Caki2 (cell line): ENCODE results near the gene EXOC2. TPM values are rescaled to one million over a fixed set of nuclear protein-coding genes. Genes with fewer than 3 reads are reported as not detected.
"Not testable (repeated sequence)": the region's sequence is repeated elsewhere in the genome, so short reads cannot be mapped to it uniquely, and the experiment has no call there.

ENCODE experiments used
- DNase-seq: peaks from one replicate; pipeline ENCODE4 v3.0.0-alpha.2; 2015; ENCODE audit warnings: low read depth
- in situ Hi-C: cut with HindIII; loops from 2 replicates; pipeline ENCODE4 v1.10.0; 2016; ENCODE audit warnings: low sequenced_read_pairs, low pct_unique_long_range_greater_than_20kb, mixed read lengths
- total RNA-seq: library from RNA; depleted of rRNA; stranded (reverse); fragments of >200 nt; shearing (Covaris generic); gene quantifications from 2 replicates; pipeline ENCODE4 v1.2.3, GENCODE V29; 2014; ENCODE audit warnings: low replicate concordance

EXOC2 gene
- total RNA-seq, 1 experiment from 2014 or later, result 34.7 TPM

DNA sequence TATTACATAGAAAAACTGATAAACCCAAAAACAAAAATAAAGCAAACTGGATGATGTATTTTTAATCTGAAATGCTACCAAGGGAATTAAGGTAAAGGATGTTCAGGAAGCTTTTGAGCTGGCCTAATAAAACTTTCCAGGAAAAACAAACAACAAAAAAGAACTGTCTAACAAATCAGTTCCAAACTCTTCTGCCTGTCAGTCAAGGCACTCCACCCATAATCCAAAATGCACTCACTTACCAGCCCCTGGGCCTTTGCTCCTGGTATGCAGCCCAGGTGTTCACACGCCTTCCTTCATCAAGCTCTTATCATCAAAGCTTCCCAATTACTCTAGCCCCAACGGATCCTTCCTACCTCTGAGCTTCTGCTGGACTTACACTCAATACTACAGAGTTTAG is 3.7 kb downstream of the EXOC2 start:
- in situ Hi-C loops, result no loop called here
- DNase-seq, result no peak

DNA sequence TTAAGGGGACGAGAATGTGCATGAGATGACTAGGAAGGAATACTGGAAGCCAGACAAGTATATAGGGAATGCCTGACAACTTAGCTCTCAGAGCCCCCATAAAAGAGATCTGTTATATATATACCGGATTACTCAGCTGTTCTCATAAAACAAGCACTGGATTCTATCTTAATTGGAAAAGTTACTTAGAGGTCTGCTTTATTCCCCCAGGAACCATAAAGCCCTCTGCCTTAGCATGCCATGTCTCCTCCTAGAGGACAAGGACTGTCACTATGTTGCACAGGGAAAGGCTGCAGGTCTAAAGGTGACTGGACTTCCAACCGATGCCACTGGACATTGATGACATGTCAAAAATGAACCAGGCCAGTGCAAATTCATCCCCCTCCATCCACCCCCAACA is 6.4 kb downstream of the EXOC2 start:
- in situ Hi-C loops, result no loop called here
- DNase-seq, result peak; percentile 47

DNA sequence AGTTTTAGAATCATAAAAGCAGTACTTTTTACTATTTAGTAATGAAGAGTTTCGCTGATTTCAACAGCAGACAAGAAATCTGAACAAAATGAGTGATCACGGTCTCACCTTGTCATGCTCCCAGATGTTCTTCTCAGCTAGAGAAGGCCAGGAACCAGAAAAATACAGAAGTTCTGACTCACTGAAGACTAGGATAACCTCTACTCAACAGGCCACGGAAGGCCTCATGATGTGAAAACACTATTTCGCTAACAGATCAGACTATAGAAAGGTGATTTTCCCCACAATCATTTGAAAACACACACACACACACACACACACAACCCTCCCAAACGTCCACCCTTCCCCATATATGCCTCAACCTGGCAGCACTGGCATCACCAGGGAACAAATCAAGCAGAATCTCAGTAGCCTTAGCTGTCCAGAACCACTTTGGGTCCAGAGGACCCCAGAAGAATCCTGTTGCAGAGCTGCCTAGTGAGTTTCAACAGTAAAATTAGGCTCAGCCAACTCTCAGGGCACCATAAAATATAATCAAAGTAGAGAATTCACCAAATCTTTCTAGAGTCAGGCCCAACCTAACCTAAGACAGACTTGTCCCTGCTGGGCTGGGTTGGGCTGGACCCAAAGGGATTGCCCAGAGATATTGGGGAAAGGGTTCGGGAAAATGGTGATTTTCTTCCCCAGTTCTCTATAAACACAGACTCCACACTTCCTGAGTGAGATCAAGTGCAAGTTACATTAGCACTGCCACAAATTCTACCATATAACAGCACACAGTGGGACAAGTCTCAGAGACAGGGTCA is 7.9 kb downstream of the EXOC2 start:
- DNase-seq, result no peak
- in situ Hi-C loops, result no loop called here

GRCh38 chr6:683742-684440 is 9.0 kb downstream of the EXOC2 start:
- peak; percentile 74 for DNase-seq
- in situ Hi-C loops, result no loop called here

GRCh38 chr6:680666-681340 is 12.1 kb downstream of the EXOC2 start:
- no peak for DNase-seq
- in situ Hi-C loops, result no loop called here

DNA sequence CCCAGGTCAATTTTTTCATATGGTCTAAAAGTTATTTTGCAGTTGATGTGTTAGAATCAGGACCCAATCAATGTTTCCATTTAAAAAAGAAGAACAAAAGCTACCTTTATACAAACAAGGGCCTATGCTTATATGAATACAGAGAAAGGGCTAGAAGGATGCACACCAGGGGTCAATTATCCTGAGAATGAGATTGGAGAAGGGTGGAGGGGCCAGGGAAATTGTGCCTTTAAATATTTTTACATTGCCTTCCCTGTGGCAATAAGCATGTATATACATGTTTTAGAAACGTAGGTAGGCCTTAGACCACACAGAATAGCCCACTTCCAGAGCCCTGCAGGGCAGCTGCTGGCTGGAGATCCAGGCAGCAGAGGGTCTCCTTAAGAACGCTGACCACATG is 12.7 kb downstream of the EXOC2 start:
- no peak for DNase-seq
- in situ Hi-C loops, result no loop called here

GRCh38 chr6:679282-679681 is 13.7 kb downstream of the EXOC2 start:
- no peak for DNase-seq
- in situ Hi-C loops, result no loop called here

DNA sequence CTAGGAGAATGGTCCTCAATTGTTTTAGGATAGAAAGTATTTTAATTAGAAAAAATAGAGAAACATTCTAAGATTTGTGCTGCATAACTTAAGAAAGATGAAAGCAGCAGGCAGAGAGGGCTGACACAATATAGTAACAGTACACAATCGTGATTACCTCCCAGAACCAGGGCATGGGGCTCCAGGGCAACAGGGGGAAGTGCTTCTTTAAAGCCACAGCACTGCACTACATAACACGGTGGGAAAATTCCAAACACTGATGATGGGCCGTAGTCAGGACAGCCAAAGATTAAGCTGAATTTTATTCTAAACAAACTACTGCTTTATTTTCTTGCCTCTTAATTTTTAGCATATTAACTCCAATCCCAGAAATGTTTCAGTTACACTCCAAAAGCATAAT is 14.4 kb downstream of the EXOC2 start:
- in situ Hi-C loops, result no loop called here
- no peak for DNase-seq

- DNase-seq, result no peak
- in situ Hi-C loops, result no loop called here
Observed at GRCh38 chr6:677919-678318, 15.0 kb downstream of the EXOC2 start.

DNA sequence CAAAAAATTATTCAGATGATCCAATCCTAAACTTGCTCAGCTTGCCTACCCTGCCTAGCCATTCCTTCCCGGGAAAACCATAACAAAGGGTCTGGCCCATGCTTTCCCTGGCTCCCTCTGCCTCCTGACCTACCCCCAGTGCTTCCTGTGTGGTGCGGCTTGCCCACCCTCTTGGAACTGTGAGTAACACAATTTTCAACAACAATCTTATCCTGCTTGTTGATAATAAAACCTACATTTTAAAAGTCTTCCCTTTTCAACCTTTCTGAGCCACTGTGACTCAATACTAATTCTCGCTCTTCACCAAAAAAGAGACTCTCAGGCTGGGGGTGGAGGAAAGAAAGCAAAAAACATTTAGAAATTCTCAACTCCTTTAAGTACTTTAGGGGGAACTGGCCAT is 18.0 kb downstream of the EXOC2 start:
- no peak for DNase-seq
- in situ Hi-C loops, result no loop called here

DNA sequence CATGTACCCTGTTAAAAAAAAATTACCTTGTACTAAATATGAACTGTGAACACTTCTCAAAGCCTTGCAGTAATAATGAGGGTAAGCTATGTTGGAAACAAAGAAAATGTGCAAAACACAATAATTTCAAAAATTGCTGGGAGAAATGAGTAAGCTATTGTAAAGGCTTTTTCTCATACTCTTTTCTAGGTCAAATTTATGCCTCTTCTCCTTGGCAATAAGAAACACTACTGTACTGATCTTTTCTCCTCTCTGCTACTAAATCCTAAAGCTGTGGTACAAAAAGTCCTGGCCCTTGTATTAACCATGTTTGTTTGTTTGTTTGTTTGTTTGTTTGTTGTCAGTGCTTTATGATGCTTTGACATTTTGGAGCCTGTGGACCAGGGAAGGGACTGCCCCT is 18.5 kb downstream of the EXOC2 start:
- in situ Hi-C loops, result no loop called here
- no peak for DNase-seq

- in situ Hi-C loops, result no loop called here
- no peak for DNase-seq
Observed at GRCh38 chr6:667253-667927, 25.5 kb downstream of the EXOC2 start.

DNA sequence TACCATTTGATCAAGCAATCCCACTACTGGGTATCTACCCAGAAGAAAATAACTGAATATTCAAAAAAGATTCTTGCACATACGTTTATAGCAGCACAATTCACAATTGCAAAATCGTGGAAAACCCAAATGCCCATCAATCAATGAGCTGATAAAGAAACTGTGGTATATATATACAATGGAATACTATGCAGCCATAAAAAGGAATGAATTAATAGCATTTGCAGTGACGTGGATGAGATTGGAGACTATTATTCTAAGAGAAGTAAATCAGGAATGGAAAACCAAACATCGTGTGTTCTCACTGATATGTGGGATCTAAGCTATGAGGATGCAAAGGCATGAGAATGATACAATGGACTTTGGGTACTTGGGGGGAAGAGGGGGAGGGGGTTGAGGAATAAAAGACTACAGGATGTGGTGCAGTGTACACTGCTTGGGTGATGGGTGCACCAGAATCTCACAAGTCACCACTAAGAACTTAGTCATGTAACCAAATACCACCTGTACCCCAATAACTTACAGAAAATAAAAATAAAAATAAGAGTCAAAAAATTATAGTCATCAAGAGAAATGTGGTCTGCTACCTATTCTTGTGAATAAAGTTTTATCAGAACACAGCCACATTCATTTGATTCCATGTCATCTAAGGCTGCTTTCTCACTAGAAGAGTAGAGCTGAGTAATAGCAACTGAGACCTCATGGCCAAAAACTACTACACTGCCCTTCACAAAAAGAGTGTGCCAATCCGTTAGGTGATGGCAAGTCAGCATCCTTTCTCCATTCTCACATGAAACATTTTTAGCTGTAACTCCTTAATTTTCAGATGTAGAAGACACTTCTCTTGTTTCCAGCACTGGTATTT is 27.3 kb downstream of the EXOC2 start:
- in situ Hi-C loops, result no loop called here
- DNase-seq, result no peak

- in situ Hi-C loops, DNase-seq: not testable (repeated sequence)
Observed at GRCh38 chr6:663788-664187, 29.2 kb downstream of the EXOC2 start.

- in situ Hi-C loops, result no loop called here
- DNase-seq, result peak; percentile 30
Observed at GRCh38 chr6:659716-660581, 33.0 kb downstream of the EXOC2 start.

GRCh38 chr6:658244-658643 is 34.7 kb downstream of the EXOC2 start:
- in situ Hi-C loops, result no loop called here
- no peak for DNase-seq

GRCh38 chr6:657743-658142 is 35.2 kb downstream of the EXOC2 start:
- in situ Hi-C loops, result no loop called here

More at GRCh38 chr6:657743-658142, 35.2 kb downstream of the EXOC2 start:
- no peak for DNase-seq
